ENCODE measurements around the gene UNC45B.
A peak's percentile ranks its signal among the peaks of the same experiment; 100 is the strongest.
"Not testable (repeated sequence)": the region's sequence is repeated elsewhere in the genome, so short reads cannot be mapped to it uniquely, and the experiment has no call there.

Gene UNC45B

GRCh38 chr17:35147375-35147905, at the start of gene UNC45B:
Gene UNC45B (plus strand): TSS chr17:35147817. CDS start chr17:35148264, 447 bp downstream.
- no peak for DNase-seq (ENCODE audit: low spot score)

GRCh38 chr17:35099908-35100307, 47.7 kb upstream of the UNC45B start:
- no peak for DNase-seq (ENCODE audit: low spot score)

GRCh38 chr17:35101036-35101435, 46.6 kb upstream of the UNC45B start:
- DNase-seq (ENCODE audit: low spot score) = no peak

- DNase-seq (ENCODE audit: low spot score) = no peak
These were observed 45.9 kb upstream of the UNC45B start for GRCh38 chr17:35101725-35102124.

- no peak for DNase-seq (ENCODE audit: low spot score)
These were observed 44.3 kb upstream of the UNC45B start for GRCh38 chr17:35103271-35103670.

- DNase-seq (ENCODE audit: low spot score) = no peak
These were observed 42.7 kb upstream of the UNC45B start for GRCh38 chr17:35104844-35105450.

GRCh38 chr17:35110791-35111190, 36.8 kb upstream of the UNC45B start:
- not testable (repeated sequence) for DNase-seq (ENCODE audit: low spot score)

- no peak for DNase-seq (ENCODE audit: low spot score)
These were observed 30.8 kb upstream of the UNC45B start for GRCh38 chr17:35116845-35117244.

GRCh38 chr17:35117984-35118383, 29.6 kb upstream of the UNC45B start:
- peak; percentile 48 for DNase-seq (ENCODE audit: low spot score)

- peak; percentile 77 for DNase-seq (ENCODE audit: low spot score)
These were observed 28.0 kb upstream of the UNC45B start, which contains the start of gene RAD51D for GRCh38 chr17:35119370-35120165. Gene RAD51D (minus strand): TSS chr17:35119860. CDS start chr17:35119613, 247 bp downstream.

- no peak for DNase-seq (ENCODE audit: low spot score)
These were observed 26.3 kb upstream of the UNC45B start, which contains the start of gene FNDC8 for GRCh38 chr17:35121315-35121714. Gene FNDC8 (plus strand): TSS chr17:35121615. CDS start chr17:35121694, 79 bp downstream.

GRCh38 chr17:35127751-35128514, 19.7 kb upstream of the UNC45B start:
- DNase-seq (ENCODE audit: low spot score) = no peak

- DNase-seq (ENCODE audit: low spot score) = no peak
These were observed 18.3 kb upstream of the UNC45B start for GRCh38 chr17:35129154-35129972.

GRCh38 chr17:35129973-35130351, 17.7 kb upstream of the UNC45B start:
- DNase-seq (ENCODE audit: low spot score) = peak; percentile 33

- no peak for DNase-seq (ENCODE audit: low spot score)
These were observed 17.2 kb upstream of the UNC45B start for GRCh38 chr17:35130392-35130791.

- no peak for DNase-seq (ENCODE audit: low spot score)
These were observed 15.5 kb upstream of the UNC45B start for GRCh38 chr17:35132099-35132498.

- DNase-seq (ENCODE audit: low spot score) = no peak
These were observed 14.6 kb upstream of the UNC45B start for GRCh38 chr17:35132816-35133550.

GRCh38 chr17:35135322-35135721, 12.3 kb upstream of the UNC45B start:
- DNase-seq (ENCODE audit: low spot score) = no peak

GRCh38 chr17:35138218-35138617, 9.4 kb upstream of the UNC45B start:
- DNase-seq (ENCODE audit: low spot score) = no peak

GRCh38 chr17:35141681-35142466, 5.7 kb upstream of the UNC45B start, which contains the start of gene NLE1:
Gene NLE1 (minus strand): TSS chr17:35142303. CDS start chr17:35142275, 28 bp downstream.
- DNase-seq (ENCODE audit: low spot score) = peak; percentile 81
